KMS-11 (cell line): Measurements from ENCODE around the gene LUZP2.

Experiments
- H2AFZ ChIP-seq: fragments of 200-600 bp; sonication (generic); 2 replicates; pipeline ENCODE4 v1.6.1; 2016; ENCODE audit warnings: antibody characterized with exemption, mixed run types, low read depth
- H3K27ac ChIP-seq: fragments of 200-600 bp; sonication (generic); 2 replicates; pipeline ENCODE4 v1.6.1; 2016; ENCODE audit warnings: mild to moderate bottlenecking, mixed run types
- H3K27me3 ChIP-seq: fragments of 200-600 bp; sonication (generic); 2 replicates; pipeline ENCODE4 v1.6.1; 2017; ENCODE audit warnings: mild to moderate bottlenecking, low read depth, mixed run types, moderate library complexity; ENCODE audit not compliant: insufficient read depth
- H3K36me3 ChIP-seq: fragments of 200-600 bp; sonication (generic); 2 replicates; pipeline ENCODE4 v1.6.1; 2017; ENCODE audit warnings: mild to moderate bottlenecking, mixed run types; ENCODE audit not compliant: insufficient read depth
- H3K4me1 ChIP-seq: fragments of 200-600 bp; sonication (generic); 2 replicates; pipeline ENCODE4 v1.6.1; 2016; ENCODE audit warnings: mild to moderate bottlenecking, low read depth, mixed run types; ENCODE audit not compliant: poor library complexity, severe bottlenecking
- H3K4me2 ChIP-seq: fragments of 200-600 bp; sonication (generic); 2 replicates; pipeline ENCODE4 v1.7.0; 2016; ENCODE audit warnings: mild to moderate bottlenecking, mixed run types
- H3K4me3 ChIP-seq: fragments of 200-600 bp; sonication (generic); IDR thresholded peaks from 2 replicates; pipeline ENCODE4 v1.6.1; 2017; ENCODE audit warnings: low read depth, low read length, mixed read lengths; ENCODE audit not compliant: insufficient read depth
- H3K79me2 ChIP-seq: fragments of 200-600 bp; sonication (generic); 2 replicates; pipeline ENCODE4 v1.6.1; 2016; ENCODE audit warnings: low read depth, mixed run types; ENCODE audit not compliant: insufficient read depth
- H3K9ac ChIP-seq: fragments of 200-600 bp; sonication (generic); 2 replicates; pipeline ENCODE4 v1.6.1; 2016; ENCODE audit warnings: mild to moderate bottlenecking, mixed run types
- H4K20me1 ChIP-seq: fragments of 200-600 bp; sonication (generic); 2 replicates; pipeline ENCODE4 v1.6.1; 2016; ENCODE audit warnings: mild to moderate bottlenecking, mixed run types; ENCODE audit not compliant: insufficient read depth
- CTCF ChIP-seq: fragments of 200-600 bp; sonication (generic); conservative IDR thresholded peaks from 2 replicates; pipeline ENCODE4 v1.6.1; 2017; ENCODE audit warnings: low read depth, mild to moderate bottlenecking, antibody characterized with exemption, low read length, moderate library complexity, mixed read lengths

Gene LUZP2

GRCh38 chr11:24678703-24679348 lies 182.0 kb downstream of the LUZP2 start:
- H3K36me3 ChIP-seq, result no peaks in the 10 kb centered on the region
- H3K4me1 ChIP-seq, result no peaks in the 10 kb centered on the region
- no peak overlapping the region for H3K9ac ChIP-seq
- no peak for TF ChIP-seq CTCF
- H3K4me2 ChIP-seq, result no peak overlapping the region
- H2AFZ ChIP-seq, result no peak overlapping the region
- H3K79me2 ChIP-seq, result no peaks in the 10 kb centered on the region
- H3K27me3 ChIP-seq, result no peaks in the 10 kb centered on the region
- H4K20me1 ChIP-seq, result no peaks in the 10 kb centered on the region
- H3K27ac ChIP-seq, result no peak overlapping the region
- no peak overlapping the region for H3K4me3 ChIP-seq

GRCh38 chr11:24679821-24680351 lies 183.0 kb downstream of the LUZP2 start:
- H3K36me3 ChIP-seq, result no peaks in the 10 kb centered on the region
- H2AFZ ChIP-seq, result no peak overlapping the region
- no peaks in the 10 kb centered on the region for H3K27me3 ChIP-seq
- TF ChIP-seq CTCF, result no peak
- H3K4me2 ChIP-seq, result no peak overlapping the region
- no peaks in the 10 kb centered on the region for H3K4me1 ChIP-seq
- no peak overlapping the region for H3K9ac ChIP-seq
- H3K4me3 ChIP-seq, result no peak overlapping the region
- H4K20me1 ChIP-seq, result no peaks in the 10 kb centered on the region
- no peak overlapping the region for H3K27ac ChIP-seq
- H3K79me2 ChIP-seq, result no peaks in the 10 kb centered on the region

- Histone ChIP-seq H3K4me3 (no peak overlapping the region), H3K4me1 (no peaks in the 10 kb centered on the region)
Measured at GRCh38 chr11:24683583-24683982, 186.7 kb downstream of the LUZP2 start.

GRCh38 chr11:24685821-24686220 lies 189.0 kb downstream of the LUZP2 start:
- H3K4me2 ChIP-seq, result no peak overlapping the region
- H3K79me2 ChIP-seq, result no peaks in the 10 kb centered on the region
- no peak overlapping the region for H3K9ac ChIP-seq
- TF ChIP-seq CTCF, result no peak
- H3K4me3 ChIP-seq, result no peak overlapping the region
- H3K4me1 ChIP-seq, result no peaks in the 10 kb centered on the region
- H4K20me1 ChIP-seq, result no peaks in the 10 kb centered on the region
- H3K27me3 ChIP-seq, result no peaks in the 10 kb centered on the region
- no peak overlapping the region for H2AFZ ChIP-seq
- no peaks in the 10 kb centered on the region for H3K36me3 ChIP-seq
- H3K27ac ChIP-seq, result no peak overlapping the region

More at GRCh38 chr11:24683583-24683982, 186.7 kb downstream of the LUZP2 start:
- Histone ChIP-seq H3K36me3 (no peaks in the 10 kb centered on the region), H2AFZ (no peak overlapping the region), H3K27ac (no peak overlapping the region), H3K9ac (no peak overlapping the region), H3K79me2 (no peaks in the 10 kb centered on the region), H3K4me2 (no peak overlapping the region), H3K27me3 (no peaks in the 10 kb centered on the region), H4K20me1 (no peaks in the 10 kb centered on the region)
- no peak for TF ChIP-seq CTCF
